Smooth muscle cell (in vitro differentiated cells): ENCODE data around the gene RPL32. TPM values are rescaled to one million over a fixed set of nuclear protein-coding genes. Genes with fewer than 3 reads are reported as not detected.

Source experiments
- DNase-seq: peaks from one replicate; lab custom pipeline; 2025; ENCODE audit not compliant: unreplicated experiment; lab: John Stamatoyannopoulos, UW
- H2AFZ ChIP-seq: fragments of 200-600 bp; sonication (generic); 2 replicates; pipeline ENCODE4 v1.6.0; 2016; ENCODE audit warnings: antibody characterized with exemption, low read depth, mild to moderate bottlenecking
- H3F3A ChIP-seq: fragments of 200-600 bp; sonication (generic); 2 replicates; pipeline ENCODE4 v1.6.0; 2017; ENCODE audit warnings: antibody characterized with exemption, low read depth
- H3K27ac ChIP-seq: fragments of 200-600 bp; sonication (generic); 2 replicates; pipeline ENCODE4 v1.5.1; 2016; ENCODE audit warnings: low read depth, mild to moderate bottlenecking
- H3K27me3 ChIP-seq: fragments of 200-600 bp; sonication (generic); 2 replicates; pipeline ENCODE4 v1.6.1; 2016; ENCODE audit warnings: low read depth, mild to moderate bottlenecking
- H3K36me3 ChIP-seq: fragments of 200-600 bp; sonication (generic); 2 replicates; pipeline ENCODE4 v1.5.1; 2016; ENCODE audit warnings: low read depth
- H3K4me1 ChIP-seq: fragments of 200-600 bp; sonication (generic); 2 replicates; pipeline ENCODE4 v1.5.1; 2016; ENCODE audit warnings: low read depth
- H3K4me2 ChIP-seq: fragments of 200-600 bp; sonication (generic); 2 replicates; pipeline ENCODE4 v1.6.0; 2016; ENCODE audit warnings: mild to moderate bottlenecking
- H3K4me3 ChIP-seq: fragments of 200-600 bp; sonication (generic); 2 replicates; pipeline ENCODE4 v1.5.1; 2016; ENCODE audit warnings: mild to moderate bottlenecking
- H3K79me2 ChIP-seq: fragments of 200-600 bp; sonication (generic); 2 replicates; pipeline ENCODE4 v1.6.0; 2016; ENCODE audit warnings: low read depth, mild to moderate bottlenecking
- H3K9ac ChIP-seq: fragments of 200-600 bp; sonication (generic); 2 replicates; pipeline ENCODE4 v1.6.0; 2016; ENCODE audit warnings: low read depth
- H3K9me3 ChIP-seq: fragments of 200-600 bp; sonication (generic); replicated peaks from 2 replicates; pipeline ENCODE4 v1.5.1; 2016; ENCODE audit warnings: low read depth
- H4K20me1 ChIP-seq: fragments of 200-600 bp; sonication (generic); 2 replicates; pipeline ENCODE4 v1.6.0; 2016; ENCODE audit warnings: low read depth
- WGBS: methylation state at CpG from one replicate; pipeline ENCODE4 v1.1.7; 2016; ENCODE audit warnings: low lambda C conversion rate; 5-methylcytosine and 5-hydroxymethylcytosine counted together
- polyA plus RNA-seq: library from polyadenylated mRNA; unstranded; fragments of >200 nt; fragmentation: Nextera tagmentation; extraction: Ambion mirVana; gene quantifications from 2 replicates; pipeline ENCODE4 v1.2.1, GENCODE V29; 2016
- total RNA-seq: library from RNA; depleted of rRNA; stranded (reverse); fragments of >200 nt; gene quantifications from 2 replicates; pipeline ENCODE4 v1.2.3, GENCODE V29; 2014
- TF ChIP-seq, protein P1 (sequence below): fragments of 200-600 bp; sonication (generic); IDR thresholded peaks from 2 replicates; pipeline ENCODE4 v1.5.1; 2017; ENCODE audit warnings: borderline replicate concordance, mild to moderate bottlenecking, antibody characterized with exemption; ENCODE audit not compliant: insufficient read depth, poor library complexity, severe bottlenecking

RPL32 gene
- total and polyA plus RNA-seq, 2 experiments from 2014 or later = 744 to 1,486 TPM

DNA sequence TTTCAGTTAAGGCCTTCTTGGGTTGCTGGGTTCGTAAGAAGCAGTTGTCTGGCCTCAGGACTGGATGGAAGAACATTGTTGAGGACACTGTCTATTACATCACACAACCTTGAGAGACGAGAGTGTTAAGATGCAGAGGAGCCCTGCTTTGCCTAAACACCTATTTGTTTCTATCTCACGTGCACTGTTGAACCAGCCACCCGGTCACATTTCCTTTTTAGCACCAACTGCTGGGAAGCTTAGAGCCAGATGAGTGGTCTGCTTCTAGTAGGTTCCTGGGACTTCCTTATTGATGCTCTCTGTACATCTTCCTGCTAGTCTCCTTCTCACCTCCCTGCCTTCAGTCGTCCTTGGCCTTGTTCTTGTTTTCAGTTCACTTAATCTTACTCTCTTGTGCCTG lies 22.6 kb downstream of the RPL32 start:
- WGBS = 92% methylated on average over 5 of the region's 5 CpGs
- DNase-seq = no peak
- Histone ChIP-seq H3F3A (no peaks in the 10 kb centered on the region), H3K79me2 (no peaks in the 10 kb centered on the region), H2AFZ (no peak overlapping the region), H3K27ac (no peak overlapping the region), H3K4me2 (no peak overlapping the region), H3K9me3 (no peaks in the 10 kb centered on the region), H3K27me3 (no peaks in the 10 kb centered on the region), H3K36me3 (no peaks in the 10 kb centered on the region), H3K9ac (no peak overlapping the region), H3K4me3 (no peak overlapping the region), H4K20me1 (no peaks in the 10 kb centered on the region), H3K4me1 (no peaks in the 10 kb centered on the region)
- TF ChIP-seq, protein P1, sequence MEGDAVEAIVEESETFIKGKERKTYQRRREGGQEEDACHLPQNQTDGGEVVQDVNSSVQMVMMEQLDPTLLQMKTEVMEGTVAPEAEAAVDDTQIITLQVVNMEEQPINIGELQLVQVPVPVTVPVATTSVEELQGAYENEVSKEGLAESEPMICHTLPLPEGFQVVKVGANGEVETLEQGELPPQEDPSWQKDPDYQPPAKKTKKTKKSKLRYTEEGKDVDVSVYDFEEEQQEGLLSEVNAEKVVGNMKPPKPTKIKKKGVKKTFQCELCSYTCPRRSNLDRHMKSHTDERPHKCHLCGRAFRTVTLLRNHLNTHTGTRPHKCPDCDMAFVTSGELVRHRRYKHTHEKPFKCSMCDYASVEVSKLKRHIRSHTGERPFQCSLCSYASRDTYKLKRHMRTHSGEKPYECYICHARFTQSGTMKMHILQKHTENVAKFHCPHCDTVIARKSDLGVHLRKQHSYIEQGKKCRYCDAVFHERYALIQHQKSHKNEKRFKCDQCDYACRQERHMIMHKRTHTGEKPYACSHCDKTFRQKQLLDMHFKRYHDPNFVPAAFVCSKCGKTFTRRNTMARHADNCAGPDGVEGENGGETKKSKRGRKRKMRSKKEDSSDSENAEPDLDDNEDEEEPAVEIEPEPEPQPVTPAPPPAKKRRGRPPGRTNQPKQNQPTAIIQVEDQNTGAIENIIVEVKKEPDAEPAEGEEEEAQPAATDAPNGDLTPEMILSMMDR = no peak

GRCh38 chr3:12818273-12818672 lies 23.1 kb downstream of the RPL32 start:
- Histone ChIP-seq H3K4me2 (no peak overlapping the region), H3K27me3 (no peaks in the 10 kb centered on the region), H3K36me3 (no peaks in the 10 kb centered on the region), H3K4me1 (no peaks in the 10 kb centered on the region), H3K79me2 (no peaks in the 10 kb centered on the region), H3K9ac (no peak overlapping the region), H3F3A (no peaks in the 10 kb centered on the region), H3K27ac (no peak overlapping the region), H3K4me3 (no peak overlapping the region), H2AFZ (no peak overlapping the region), H3K9me3 (no peaks in the 10 kb centered on the region), H4K20me1 (no peaks in the 10 kb centered on the region)
- TF ChIP-seq, protein P1 = no peak
- WGBS = 89% methylated on average over 8 of the region's 8 CpGs
- DNase-seq = no peak

DNA sequence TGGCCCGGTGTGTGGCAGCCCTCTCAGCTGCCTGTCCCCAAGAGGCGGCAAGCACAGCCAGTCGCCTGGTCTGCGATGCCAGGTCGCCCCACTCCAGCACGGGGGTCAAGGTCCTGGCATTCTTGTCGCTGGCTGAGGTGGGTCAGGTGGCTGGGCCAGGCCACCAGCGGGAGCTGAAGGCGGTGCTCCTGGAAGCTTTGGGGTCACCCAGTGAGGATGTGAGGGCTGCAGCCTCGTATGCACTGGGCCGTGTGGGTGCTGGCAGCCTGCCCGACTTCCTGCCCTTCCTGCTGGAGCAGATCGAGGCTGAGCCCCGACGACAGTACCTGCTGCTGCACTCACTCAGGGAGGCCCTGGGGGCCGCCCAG lies 24.0 kb downstream of the RPL32 start:
- Histone ChIP-seq H3K9ac (no peak overlapping the region), H4K20me1 (no peaks in the 10 kb centered on the region), H3K9me3 (no peaks in the 10 kb centered on the region), H3F3A (no peaks in the 10 kb centered on the region), H3K79me2 (no peaks in the 10 kb centered on the region), H3K4me2 (no peak overlapping the region), H3K27ac (no peak overlapping the region), H2AFZ (no peak overlapping the region), H3K4me3 (no peak overlapping the region), H3K27me3 (no peaks in the 10 kb centered on the region), H3K36me3 (no peaks in the 10 kb centered on the region), H3K4me1 (no peaks in the 10 kb centered on the region)
- WGBS = 93% methylated on average over 15 of the region's 16 CpGs
- DNase-seq = no peak
- TF ChIP-seq, protein P1 = no peak

GRCh38 chr3:12816521-12817342 lies 24.6 kb downstream of the RPL32 start:
- Histone ChIP-seq H2AFZ (no peak overlapping the region), H4K20me1 (no peaks in the 10 kb centered on the region), H3K27ac (no peak overlapping the region), H3K9me3 (no peaks in the 10 kb centered on the region), H3K79me2 (no peaks in the 10 kb centered on the region), H3F3A (no peaks in the 10 kb centered on the region), H3K4me2 (no peak overlapping the region), H3K27me3 (no peaks in the 10 kb centered on the region), H3K36me3 (no peaks in the 10 kb centered on the region), H3K4me3 (no peak overlapping the region), H3K9ac (no peak overlapping the region), H3K4me1 (no peaks in the 10 kb centered on the region)
- TF ChIP-seq, protein P1 = no peak
- WGBS = 96% methylated on average over 34 of the region's 34 CpGs
- no peak for DNase-seq
